H1 (cell line): ENCODE measurements around the gene RAB26. TPM values are rescaled to one million over a fixed set of nuclear protein-coding genes. Genes with fewer than 3 reads are reported as not detected.

Experiments used
- BACH1 ChIP-seq: IDR thresholded peaks from 2 replicates; pipeline ENCODE4 v1.6.1; 2012; ENCODE audit warnings: low read length, improper control_type of control experiment
- CHD2 ChIP-seq: IDR thresholded peaks from 2 replicates; pipeline ENCODE4 v1.6.1; 2012; ENCODE audit warnings: low read length, improper control_type of control experiment
- HDAC2 ChIP-seq, 2 experiments: fragments of 300-600 bp in 1 of 2; sonication (generic) in 1 of 2; IDR thresholded peaks; 2 replicates each; pipeline ENCODE4 v1.6.1; 2011 to 2012; ENCODE audit warnings: low read depth in 2 of 2, low read length in 2 of 2, mild to moderate bottlenecking in 2 of 2, moderate library complexity in 2 of 2, borderline replicate concordance in 1 of 2, inconsistent platforms in 1 of 2
- KDM4A ChIP-seq: IDR thresholded peaks from one replicate; pipeline ENCODE4 v1.7.1; 2012; ENCODE audit warnings: low read depth, mild to moderate bottlenecking, moderate library complexity, low read length, inconsistent platforms; ENCODE audit not compliant: severe bottlenecking
- SRF ChIP-seq: IDR thresholded peaks from 2 replicates; pipeline ENCODE4 v1.6.1; 2011; ENCODE audit warnings: mild to moderate bottlenecking, low read depth, low read length, moderate library complexity
- polyA plus RNA-seq, 7 experiments: library from polyadenylated mRNA; depleted of rRNA in 3 of 7; stranded (reverse) in 5 of 7; unstranded in 2 of 7; fragments of >200 nt in 5 of 7; fragments of 200-250 nt in 2 of 7; gene quantifications; 1 replicate in 5 of 7; 2 replicates in 1 of 7; 4 replicates in 1 of 7; pipeline versions ENCODE4 v1.2.1 to v1.2.3, GENCODE V29; 2011 to 2013; ENCODE audit warnings: missing spikeins in 2 of 7, mixed read lengths in 2 of 7
- total RNA-seq: library from RNA; stranded (reverse); fragmentation: NEBNext Ultra II Directional; extraction: Animal tissue kit (Norgen Biotek cat#: 25700); gene quantifications from 2 replicates; pipeline ENCODE4 v1.2.1, GENCODE V29; 2021
- TF ChIP-seq, protein P1 (sequence below): IDR thresholded peaks from 2 replicates; pipeline ENCODE4 v1.6.1; 2012; ENCODE audit warnings: inconsistent platforms

The RAB26 gene
- total and polyA plus RNA-seq, 2 of the 8 experiments (the other 6 are each of a cell fraction or from before 2014, with no cell fraction given), result 4.3 to 5.4 TPM

DNA sequence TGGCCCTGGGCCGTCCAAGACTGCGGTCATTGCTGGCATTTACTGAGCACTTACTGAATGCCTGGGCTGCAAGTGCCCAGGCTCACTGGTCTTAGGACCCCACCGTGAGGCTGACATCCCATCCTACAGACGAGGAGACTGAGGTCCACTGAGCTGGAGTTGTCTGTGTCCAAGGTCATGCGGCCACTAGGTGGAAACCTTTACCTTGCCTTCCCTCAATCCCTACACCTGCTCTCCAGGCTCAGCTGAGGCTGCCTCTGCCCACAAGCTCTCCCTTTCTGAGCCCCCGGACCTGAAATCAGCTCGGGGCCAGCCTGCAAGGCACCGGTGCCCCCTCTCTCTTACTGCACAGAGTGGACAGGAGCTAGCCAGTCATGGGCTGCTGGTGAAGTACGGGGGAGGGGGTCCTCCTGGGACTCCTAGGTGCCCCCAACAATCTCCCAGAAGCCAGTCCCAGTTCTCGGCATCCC, 46.5 kb downstream of the RAB26 start (continued):
- peak in 1 of 2 experiments; percentile 91; a peak in 2 of 4 replicates for TF ChIP-seq HDAC2 (IDR thresholded peaks at IDR 0.05; ENCODE audit: borderline replicate concordance in 1 of 2, low read depth in 2 of 2, low read length in 2 of 2)
- TF ChIP-seq BACH1, result no peak
- TF ChIP-seq, protein P1, sequence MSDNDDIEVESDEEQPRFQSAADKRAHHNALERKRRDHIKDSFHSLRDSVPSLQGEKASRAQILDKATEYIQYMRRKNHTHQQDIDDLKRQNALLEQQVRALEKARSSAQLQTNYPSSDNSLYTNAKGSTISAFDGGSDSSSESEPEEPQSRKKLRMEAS, result 0 out of 2 replicates have a peak, but pooled peaks have one; percentile 9
- peak; percentile 8 for TF ChIP-seq KDM4A
- TF ChIP-seq SRF, result no peak
- TF ChIP-seq CHD2, result no peak
